K562 (cell line): ENCODE measurements around the gene ZNF668. TPM values are rescaled to one million over a fixed set of nuclear protein-coding genes. Genes with fewer than 3 reads are reported as not detected.

Source experiments
- CREM ChIP-seq: IDR thresholded peaks from 2 replicates; pipeline ENCODE4 v1.6.1; 2014; ENCODE audit warnings: antibody characterized with exemption, low read depth
- FOXK1 ChIP-seq: sonication (generic); formaldehyde crosslinking; IDR thresholded peaks from 2 replicates; pipeline ENCODE4 v1.8.0; 2022; ENCODE audit warnings: missing genetic modification reagents, mild to moderate bottlenecking, borderline replicate concordance
- GABPB1 ChIP-seq: sonication (generic); formaldehyde crosslinking; IDR thresholded peaks from 2 replicates; pipeline ENCODE4 v1.8.0; 2022; ENCODE audit warnings: mild to moderate bottlenecking, missing genetic modification reagents
- HES1 ChIP-seq: fragments of 450-650 bp; IDR thresholded peaks from 2 replicates; pipeline ENCODE4 v1.6.1; 2016; ENCODE audit warnings: low read depth, mild to moderate bottlenecking, moderate library complexity
- HMGN3 ChIP-seq: IDR thresholded peaks from 2 replicates; pipeline ENCODE4 v1.6.1; 2011; ENCODE audit warnings: borderline replicate concordance, low read depth, mild to moderate bottlenecking, mixed read lengths, low read length; ENCODE audit not compliant: insufficient read length; ENCODE audit errors: extremely low read depth
- IFI16 ChIP-seq: fragments of 250-450 bp; sonication (Bioruptor Pico); IDR thresholded peaks from 2 replicates; pipeline ENCODE4 v2.1.2; 2022; ENCODE audit warnings: mild to moderate bottlenecking, inconsistent platforms
- MAFF ChIP-seq: IDR thresholded peaks from 2 replicates; pipeline ENCODE4 v1.6.1; 2012; ENCODE audit warnings: low read length, improper control_type of control experiment
- NFATC3 ChIP-seq: fragments of 450-650 bp; IDR thresholded peaks from 2 replicates; pipeline ENCODE4 v1.6.1; 2017; ENCODE audit warnings: mild to moderate bottlenecking
- YY1 ChIP-seq, 3 experiments: IDR thresholded peaks; 2 replicates each; pipeline ENCODE4 v1.6.1; 2011; ENCODE audit warnings: low read length in 2 of 3, mild to moderate bottlenecking in 2 of 3, moderate library complexity in 2 of 3, borderline replicate concordance in 1 of 3, control low read depth in 1 of 3, low read depth in 1 of 3; ENCODE audit not compliant: insufficient read depth in 3 of 3, insufficient replicate concordance in 2 of 3, control insufficient read depth in 1 of 3, insufficient read length in 1 of 3; ENCODE audit errors: extremely low read depth in 1 of 3
- ZNF263 ChIP-seq: sonication (generic); formaldehyde crosslinking; IDR thresholded peaks from 2 replicates; pipeline ENCODE4 v1.8.0; 2022; ENCODE audit warnings: mild to moderate bottlenecking, missing genetic modification reagents, borderline replicate concordance
- ZNF384 ChIP-seq: IDR thresholded peaks from 2 replicates; pipeline ENCODE4 v1.6.1; 2012; ENCODE audit warnings: low read depth, low read length, improper control_type of control experiment
- ZNF407 ChIP-seq: fragments of 450-650 bp; IDR thresholded peaks from 2 replicates; pipeline ENCODE4 v1.6.1; 2016; ENCODE audit warnings: low read depth
- ZNF507 ChIP-seq: conservative IDR thresholded peaks from 2 replicates; pipeline ENCODE4 v1.6.1; 2017; ENCODE audit warnings: missing genetic modification characterization, missing compliant biosample characterization
- ZNF77 ChIP-seq: fragments of 250-450 bp; sonication (Bioruptor Pico); IDR thresholded peaks from 2 replicates; pipeline ENCODE4 v1.5.0; 2020
- ZNF830 ChIP-seq: fragments of 250-450 bp; sonication (Bioruptor Pico); IDR thresholded peaks from 2 replicates; pipeline ENCODE4 v1.5.0; 2021; ENCODE audit warnings: mild to moderate bottlenecking
- polyA plus RNA-seq, 8 experiments: library from polyadenylated mRNA; depleted of rRNA in 4 of 8; stranded (reverse) in 5 of 8; unstranded in 3 of 8; fragments of >200 nt; fragmentation: Nextera tagmentation in 2 of 8; fragmentation: Illumina TruSeq in 1 of 8; extraction: Ambion mirVana in 2 of 8; extraction: Trizol in 1 of 8; gene quantifications; 2 replicates each; pipeline versions ENCODE4 v1.2.1 to v1.2.3, GENCODE V29; 2011 to 2014; ENCODE audit warnings: inconsistent platforms in 1 of 8, missing spikeins in 1 of 8
- total RNA-seq, 7 experiments: library from RNA; depleted of rRNA in 6 of 7; stranded (reverse); fragments of >200 nt in 6 of 7; fragmentation: Illumina TruSeq in 2 of 7; extraction: Trizol in 2 of 7; gene quantifications; 2 replicates each; pipeline versions ENCODE4 v1.2.1 to v1.2.3, GENCODE V29; 2011 to 2021; ENCODE audit warnings: low replicate concordance in 1 of 7
- TF ChIP-seq, protein P1 (sequence below): IDR thresholded peaks from 2 replicates; pipeline ENCODE4 v1.6.1; 2012; ENCODE audit warnings: low read depth, low read length, improper control_type of control experiment, borderline replicate concordance

The ZNF668 gene
- total and polyA plus RNA-seq, 9 of the 15 experiments (the other 6 are each of a cell fraction or from before 2014, with no cell fraction given) = 0.04 to 15.3 (median 3.8) TPM; not detected in 1

- TF ChIP-seq, protein P1, sequence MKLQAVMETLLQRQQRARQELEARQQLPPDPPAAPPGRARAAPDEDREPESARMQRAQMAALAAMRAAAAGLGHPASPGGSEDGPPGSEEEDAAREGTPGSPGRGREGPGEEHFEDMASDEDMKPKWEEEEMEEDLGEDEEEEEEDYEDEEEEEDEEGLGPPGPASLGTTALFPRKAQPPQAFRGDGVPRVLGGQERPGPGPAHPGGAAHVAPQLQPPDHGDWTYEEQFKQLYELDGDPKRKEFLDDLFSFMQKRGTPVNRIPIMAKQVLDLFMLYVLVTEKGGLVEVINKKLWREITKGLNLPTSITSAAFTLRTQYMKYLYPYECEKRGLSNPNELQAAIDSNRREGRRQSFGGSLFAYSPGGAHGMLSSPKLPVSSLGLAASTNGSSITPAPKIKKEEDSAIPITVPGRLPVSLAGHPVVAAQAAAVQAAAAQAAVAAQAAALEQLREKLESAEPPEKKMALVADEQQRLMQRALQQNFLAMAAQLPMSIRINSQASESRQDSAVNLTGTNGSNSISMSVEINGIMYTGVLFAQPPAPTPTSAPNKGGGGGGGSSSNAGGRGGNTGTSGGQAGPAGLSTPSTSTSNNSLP = 0 out of 2 replicates have a peak, but pooled peaks have one; percentile 2
- TF ChIP-seq ZNF77 (CRISPR knock-in tag) (no peak), HES1 (no peak), GABPB1 (CRISPR knock-in tag) (no peak; the same call in 1 of the 2 replicates), IFI16 (no peak), HMGN3 (peak; percentile 61), YY1 (IDR thresholded peaks at IDR 0.05; ENCODE audit: borderline replicate concordance in 1 of 3, control insufficient read depth in 1 of 3, extremely low read depth in 1 of 3, insufficient read depth in 3 of 3, insufficient read length in 1 of 3, insufficient replicate concordance in 2 of 3, low read depth in 1 of 3, low read length in 2 of 3) (peak; percentile 53 to 78 (median 69)), FOXK1 (CRISPR knock-in tag) (peak; percentile 58; the same call in 1 of the 2 replicates), ZNF384 (no peak), MAFF (no peak), NFATC3 (no peak), ZNF407 (peak; percentile 49; the same call in 1 of the 2 replicates), ZNF263 (CRISPR knock-in tag) (peak; percentile 26; the same call in 1 of the 2 replicates), CREM (peak; percentile 66), ZNF507 (tag) (no peak), ZNF830 (CRISPR knock-in tag) (no peak)
These were observed 684 bp downstream of the ZNF668 start (continued) for GRCh38 chr16:31073142-31073969.
